Activated gamma-delta T cell (primary cell): ENCODE measurements around the gene CNTNAP2.
"Not testable (repeated sequence)": the region's sequence is repeated elsewhere in the genome, so short reads cannot be mapped to it uniquely, and the experiment has no call there.

Source experiments
- DNase-seq: peaks from one replicate; lab custom pipeline; 2025; lab: John Stamatoyannopoulos, UW

Gene CNTNAP2

GRCh38 chr7:148397056-148397455 is 2280.5 kb downstream of the CNTNAP2 start:
- DNase-seq, result no peak

- no peak for DNase-seq
These were observed 2280.9 kb downstream of the CNTNAP2 start for GRCh38 chr7:148397551-148397950.

GRCh38 chr7:148397985-148398384 is 2281.4 kb downstream of the CNTNAP2 start:
- no peak for DNase-seq

- no peak for DNase-seq
These were observed 2282.3 kb downstream of the CNTNAP2 start for GRCh38 chr7:148398844-148399365.

DNA sequence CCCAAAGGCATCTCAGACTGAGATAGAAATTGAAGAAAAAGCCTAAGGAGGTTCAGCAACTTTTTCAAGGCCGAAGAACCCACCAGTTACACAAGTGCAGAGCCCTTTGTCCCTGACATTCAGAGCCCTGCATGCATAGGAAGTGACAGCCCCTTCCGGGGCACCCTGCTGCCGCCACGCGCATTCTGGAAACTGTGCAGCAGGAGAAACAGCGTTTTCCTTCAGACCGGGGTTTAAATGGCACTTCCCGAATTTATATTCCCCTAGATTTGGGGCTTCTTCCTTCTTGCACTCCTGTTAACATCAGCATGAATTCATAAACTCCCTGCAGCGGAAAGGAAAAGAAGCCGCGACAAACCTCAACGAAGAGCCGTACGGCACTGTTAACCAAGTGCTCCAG is 2283.5 kb downstream of the CNTNAP2 start:
- DNase-seq, result no peak

- DNase-seq, result no peak
These were observed 2285.6 kb downstream of the CNTNAP2 start for GRCh38 chr7:148402159-148402558.

- DNase-seq, result no peak
These were observed 2286.9 kb downstream of the CNTNAP2 start for GRCh38 chr7:148403466-148403993.

GRCh38 chr7:148408307-148408706 is 2291.7 kb downstream of the CNTNAP2 start:
- DNase-seq, result no peak

GRCh38 chr7:148410905-148411304 is 2294.3 kb downstream of the CNTNAP2 start:
- DNase-seq, result no peak

DNA sequence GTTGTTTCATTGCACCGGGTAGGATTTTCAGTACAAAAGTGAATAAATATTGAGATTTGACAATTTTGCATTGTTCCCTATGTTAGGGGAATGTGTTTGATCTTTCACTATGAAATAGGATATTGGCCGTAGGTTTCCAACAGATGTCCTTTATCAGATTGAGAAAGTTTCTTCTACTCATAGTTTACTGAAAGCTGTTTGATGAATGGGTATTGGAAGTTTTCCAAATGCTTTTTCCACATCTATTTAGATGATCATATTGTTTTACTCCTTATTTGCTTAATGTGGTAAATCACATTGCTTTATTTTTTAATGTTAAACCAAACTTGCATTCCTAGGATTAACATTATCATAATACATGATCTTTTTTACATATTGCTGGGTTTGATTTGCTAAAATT is 2296.1 kb downstream of the CNTNAP2 start:
- DNase-seq, result no peak

DNA sequence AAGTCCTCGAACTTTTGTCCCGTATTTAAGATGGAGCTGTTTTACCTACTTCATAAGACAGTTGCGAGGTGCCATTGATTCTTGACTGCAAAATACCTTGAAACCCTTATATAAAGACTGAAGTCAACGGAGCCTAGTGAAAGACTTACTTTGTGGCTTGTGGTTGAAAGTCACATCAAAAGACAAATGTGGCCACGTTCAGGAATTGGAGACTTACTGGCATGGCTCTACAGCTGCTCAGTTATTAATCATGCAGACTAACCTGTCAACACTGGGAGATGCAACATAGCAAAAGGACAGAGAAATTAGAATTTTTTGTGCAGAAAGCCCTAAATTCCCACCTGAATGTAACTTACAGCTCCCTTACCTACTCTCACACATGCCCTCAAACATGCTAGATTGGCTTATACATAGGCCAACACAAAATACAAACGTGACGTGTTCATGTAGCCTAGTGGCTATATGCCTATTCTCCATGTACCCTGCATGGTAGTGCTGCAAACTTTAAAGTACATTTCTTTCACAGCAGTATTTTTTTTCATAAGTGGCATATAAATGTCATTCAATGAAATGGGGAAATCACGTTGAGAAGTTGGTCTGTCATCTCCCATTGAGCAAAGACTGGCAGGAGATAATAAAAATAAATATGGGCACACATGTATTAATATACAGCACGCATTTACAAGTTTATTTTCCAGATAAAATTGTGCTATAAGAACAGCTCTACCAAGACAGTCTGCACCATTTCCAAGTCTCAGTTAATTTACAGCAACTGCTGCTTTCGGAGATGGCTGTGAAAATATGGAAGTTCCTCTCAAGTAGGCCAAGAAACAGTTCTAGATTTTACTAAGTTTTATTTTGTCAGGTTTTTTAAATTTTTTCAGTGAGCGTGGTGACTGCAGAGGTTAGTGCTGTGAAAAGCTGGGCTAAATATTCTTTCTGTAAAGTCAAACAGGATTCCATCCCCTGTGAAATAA is 2303.5 kb downstream of the CNTNAP2 start:
- DNase-seq, result no peak

DNA sequence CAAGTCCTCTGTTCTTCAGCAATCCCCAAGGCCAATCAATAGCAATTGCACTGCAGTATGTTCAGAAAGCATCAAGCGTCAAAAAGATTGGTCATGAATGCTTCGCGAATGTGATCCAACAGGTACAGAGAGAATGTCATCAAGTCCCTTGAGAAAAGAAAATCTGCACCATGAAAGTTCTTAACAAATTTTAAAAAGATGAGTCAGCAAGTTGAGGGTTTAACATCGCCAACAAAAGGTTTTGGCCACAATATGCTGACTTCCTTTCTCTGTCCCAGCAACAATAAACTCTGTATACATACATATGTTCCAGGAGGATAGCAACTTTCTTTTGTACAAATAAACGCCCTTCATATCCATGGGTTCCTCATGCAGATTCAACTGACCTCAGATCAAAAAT is 2305.4 kb downstream of the CNTNAP2 start:
- no peak for DNase-seq

GRCh38 chr7:148426393-148426792 is 2309.8 kb downstream of the CNTNAP2 start:
- DNase-seq, result not testable (repeated sequence)

DNA sequence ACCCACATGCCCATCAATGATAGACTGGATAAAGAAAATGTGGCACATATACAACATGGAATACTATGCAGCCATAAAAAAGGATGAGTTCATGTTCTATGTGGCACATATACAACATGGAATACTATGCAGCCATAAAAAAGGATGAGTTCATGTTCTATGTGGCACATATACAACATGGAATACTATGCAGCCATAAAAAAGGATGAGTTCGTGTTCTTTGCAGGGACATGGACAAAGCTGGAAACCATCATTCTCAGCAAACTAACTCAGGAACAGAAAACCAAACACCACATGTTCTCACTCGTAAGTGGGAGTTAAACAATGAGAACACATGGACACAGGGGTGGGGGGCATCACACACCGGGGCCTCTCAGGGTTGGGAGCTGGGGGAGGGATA is 2314.1 kb downstream of the CNTNAP2 start:
- not testable (repeated sequence) for DNase-seq

DNA sequence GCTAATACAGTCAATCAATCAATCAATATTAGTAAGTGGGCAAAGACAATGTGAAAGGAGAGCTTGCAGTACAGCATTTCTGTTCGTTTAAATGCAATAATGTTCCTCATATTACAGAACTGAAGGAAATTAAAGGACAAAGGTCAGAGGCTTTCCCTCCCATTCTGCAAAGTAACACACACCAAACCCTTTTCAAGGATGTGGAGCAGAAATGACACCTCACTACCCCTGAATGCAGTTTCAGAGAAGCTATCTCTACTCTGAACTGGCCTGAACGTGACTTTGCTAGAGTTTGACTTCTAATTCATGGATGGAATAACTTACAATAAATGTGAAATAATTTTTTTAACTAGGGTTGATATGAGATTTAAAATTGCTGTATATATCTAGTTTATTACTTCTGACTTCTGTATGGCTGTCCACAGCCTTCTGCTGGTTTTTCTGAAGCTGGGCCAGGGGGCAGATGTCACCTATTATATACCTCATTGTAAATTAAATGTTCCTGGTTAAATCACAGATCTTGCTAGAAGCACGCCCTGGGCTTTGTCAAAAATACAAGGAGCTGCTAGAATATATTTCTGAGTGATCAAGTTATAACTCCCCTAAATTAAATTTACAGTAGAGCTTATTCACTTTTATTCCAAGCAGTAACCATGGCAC is 2317.1 kb downstream of the CNTNAP2 start:
- no peak for DNase-seq

DNA sequence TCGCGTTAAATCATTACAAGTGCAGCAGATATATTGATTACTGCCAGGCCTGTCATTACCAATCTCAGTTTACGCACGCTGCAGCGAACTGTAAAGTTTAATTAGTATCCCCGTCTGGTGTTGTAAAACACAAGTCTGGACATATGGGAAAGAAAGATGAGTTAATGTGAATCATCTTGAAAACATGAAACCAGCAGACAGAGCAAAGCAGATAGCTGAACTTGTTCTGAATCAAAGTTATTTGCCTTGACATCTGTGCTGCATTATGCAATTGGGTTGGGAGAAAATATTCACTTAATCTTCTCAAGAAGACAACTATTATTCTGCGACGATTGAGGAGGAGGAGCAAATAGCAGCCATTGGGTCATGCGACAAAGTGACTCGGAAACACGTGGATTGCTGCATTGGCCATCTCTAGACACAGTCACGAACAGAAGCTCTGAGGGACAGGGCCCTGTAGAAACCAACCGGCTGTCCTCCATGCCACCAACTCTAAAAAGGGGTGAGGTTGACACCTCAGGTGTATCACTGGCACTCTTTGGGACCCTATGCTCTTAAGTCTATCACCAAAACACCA is 2317.7 kb downstream of the CNTNAP2 start:
- DNase-seq, result no peak

GRCh38 chr7:148434887-148435286 is 2318.3 kb downstream of the CNTNAP2 start:
- no peak for DNase-seq

DNA sequence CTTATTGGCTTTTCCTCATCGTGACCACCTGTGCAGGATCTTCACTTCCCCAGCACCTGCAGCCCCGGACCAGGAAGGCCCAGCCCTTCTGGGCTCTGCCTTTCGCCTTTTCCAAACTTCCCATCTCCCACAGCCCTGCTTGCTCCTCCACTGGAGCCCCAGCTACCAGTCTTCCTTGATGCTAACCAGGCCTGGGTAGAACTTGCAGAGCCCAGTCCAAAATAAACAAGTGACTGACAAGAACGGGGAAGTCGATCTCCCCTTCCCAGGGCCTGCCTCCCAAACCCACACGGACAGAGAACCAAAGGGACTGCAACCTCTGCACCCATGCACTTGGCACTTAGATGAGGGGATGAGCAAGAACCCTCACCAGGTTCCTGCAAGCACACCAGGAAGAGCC is 2319.1 kb downstream of the CNTNAP2 start:
- no peak for DNase-seq

DNA sequence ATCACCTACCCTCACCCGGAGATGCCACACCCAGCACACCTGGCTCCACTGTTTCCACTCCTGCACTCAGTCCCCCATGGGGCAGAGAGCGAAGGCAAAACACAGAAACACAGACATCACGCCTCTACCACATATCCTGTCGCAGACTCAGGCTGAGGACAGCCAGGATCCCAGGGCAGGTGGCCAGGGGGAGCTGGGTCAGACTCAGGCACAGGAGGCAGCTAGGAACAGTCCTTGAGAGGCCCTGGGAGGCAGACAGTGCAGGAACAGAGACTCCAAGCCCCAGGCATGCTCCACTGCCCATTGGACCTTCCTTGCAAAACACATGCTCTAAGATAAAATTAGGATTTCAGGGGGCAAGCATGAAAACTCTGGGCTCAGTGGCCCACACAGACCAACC is 2319.5 kb downstream of the CNTNAP2 start:
- no peak for DNase-seq

- DNase-seq, result no peak
These were observed 2320.0 kb downstream of the CNTNAP2 start for GRCh38 chr7:148436571-148436970.

GRCh38 chr7:148437043-148437442 is 2320.4 kb downstream of the CNTNAP2 start:
- no peak for DNase-seq

DNA sequence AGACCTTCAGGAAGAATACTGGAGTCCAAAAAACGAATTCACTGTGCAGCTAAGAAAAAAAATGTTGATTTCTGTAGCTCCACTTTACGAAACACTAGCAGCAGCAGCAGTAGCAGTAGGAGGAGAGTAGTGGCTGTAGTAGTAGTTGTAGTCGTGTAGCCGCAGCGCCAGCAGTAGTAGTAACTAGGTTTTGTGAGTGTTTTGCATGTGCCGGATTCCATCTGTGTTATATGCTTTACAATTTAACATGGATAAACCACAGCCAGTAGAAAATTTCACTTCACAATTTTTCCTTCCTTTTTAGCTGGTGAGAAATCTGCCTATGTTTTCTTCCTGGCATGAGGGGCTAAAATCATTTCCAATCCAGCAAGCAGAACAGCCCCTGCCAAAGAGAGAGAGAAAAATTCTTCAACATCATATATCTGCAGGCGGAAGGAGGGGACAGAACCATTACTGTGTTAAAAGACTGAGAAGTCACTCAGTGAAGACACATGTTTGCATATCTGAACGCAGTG is 2325.6 kb downstream of the CNTNAP2 start:
- no peak for DNase-seq
